NB4 (cell line): ENCODE results near the gene HSPA6.

Experiments used
- DNase-seq: peaks from one replicate; pipeline ENCODE4 v3.0.0; 2010; ENCODE audit warnings: low read depth
- H3K4me3 ChIP-seq: one replicate; pipeline ENCODE4 v1.5.1; 2011; ENCODE audit warnings: mild to moderate bottlenecking, low read depth, low read length, moderate library complexity
- MYC ChIP-seq: IDR thresholded peaks from 2 replicates; pipeline ENCODE4 v1.6.1; 2011; ENCODE audit warnings: low read depth, low read length
- POLR2A ChIP-seq: IDR thresholded peaks from 2 replicates; pipeline ENCODE4 v1.6.1; 2011; ENCODE audit warnings: mild to moderate bottlenecking; ENCODE audit not compliant: insufficient read length; ENCODE audit errors: extremely low read depth
- TF ChIP-seq, protein P1 (sequence below): IDR thresholded peaks from one replicate; pipeline ENCODE4 v1.5.1; 2012; ENCODE audit warnings: low read depth, low read length
- TF ChIP-seq, protein P2 (sequence below): IDR thresholded peaks from 2 replicates; pipeline ENCODE4 v1.6.1; 2011; ENCODE audit warnings: low read depth, low read length

Gene HSPA6

GRCh38 chr1:161501234-161501633 lies 23.1 kb upstream of the HSPA6 start:
- TF ChIP-seq POLR2A (no peak), MYC (no peak)
- TF ChIP-seq, protein P1, sequence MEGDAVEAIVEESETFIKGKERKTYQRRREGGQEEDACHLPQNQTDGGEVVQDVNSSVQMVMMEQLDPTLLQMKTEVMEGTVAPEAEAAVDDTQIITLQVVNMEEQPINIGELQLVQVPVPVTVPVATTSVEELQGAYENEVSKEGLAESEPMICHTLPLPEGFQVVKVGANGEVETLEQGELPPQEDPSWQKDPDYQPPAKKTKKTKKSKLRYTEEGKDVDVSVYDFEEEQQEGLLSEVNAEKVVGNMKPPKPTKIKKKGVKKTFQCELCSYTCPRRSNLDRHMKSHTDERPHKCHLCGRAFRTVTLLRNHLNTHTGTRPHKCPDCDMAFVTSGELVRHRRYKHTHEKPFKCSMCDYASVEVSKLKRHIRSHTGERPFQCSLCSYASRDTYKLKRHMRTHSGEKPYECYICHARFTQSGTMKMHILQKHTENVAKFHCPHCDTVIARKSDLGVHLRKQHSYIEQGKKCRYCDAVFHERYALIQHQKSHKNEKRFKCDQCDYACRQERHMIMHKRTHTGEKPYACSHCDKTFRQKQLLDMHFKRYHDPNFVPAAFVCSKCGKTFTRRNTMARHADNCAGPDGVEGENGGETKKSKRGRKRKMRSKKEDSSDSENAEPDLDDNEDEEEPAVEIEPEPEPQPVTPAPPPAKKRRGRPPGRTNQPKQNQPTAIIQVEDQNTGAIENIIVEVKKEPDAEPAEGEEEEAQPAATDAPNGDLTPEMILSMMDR, result no peak
- TF ChIP-seq, protein P2, sequence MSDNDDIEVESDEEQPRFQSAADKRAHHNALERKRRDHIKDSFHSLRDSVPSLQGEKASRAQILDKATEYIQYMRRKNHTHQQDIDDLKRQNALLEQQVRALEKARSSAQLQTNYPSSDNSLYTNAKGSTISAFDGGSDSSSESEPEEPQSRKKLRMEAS, result no peak
- no peak overlapping the region for H3K4me3 ChIP-seq
- DNase-seq, result no peak

DNA sequence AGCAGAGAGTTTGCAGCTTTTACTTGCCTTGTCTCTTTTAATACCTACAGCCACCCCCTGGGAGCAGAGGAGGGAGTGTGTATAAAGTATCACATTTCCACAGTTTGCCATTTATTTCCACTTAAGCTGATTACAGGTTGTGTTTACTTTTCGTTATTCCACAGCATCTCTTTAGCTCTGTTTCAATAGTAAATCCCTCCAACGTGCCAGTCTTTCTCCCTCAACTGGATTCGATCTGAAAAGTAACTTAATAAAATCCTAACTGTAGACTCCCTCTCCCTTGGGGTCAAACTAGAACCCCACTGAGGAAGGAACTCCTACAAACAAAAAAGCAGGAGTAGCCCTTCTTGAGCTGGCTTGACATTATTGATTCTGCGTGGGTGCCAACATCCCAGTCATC lies 22.2 kb upstream of the HSPA6 start:
- TF ChIP-seq, protein P1, result no peak
- no peak for TF ChIP-seq POLR2A
- TF ChIP-seq MYC, result no peak
- TF ChIP-seq, protein P2, result no peak
- no peak overlapping the region for H3K4me3 ChIP-seq
- no peak for DNase-seq

DNA sequence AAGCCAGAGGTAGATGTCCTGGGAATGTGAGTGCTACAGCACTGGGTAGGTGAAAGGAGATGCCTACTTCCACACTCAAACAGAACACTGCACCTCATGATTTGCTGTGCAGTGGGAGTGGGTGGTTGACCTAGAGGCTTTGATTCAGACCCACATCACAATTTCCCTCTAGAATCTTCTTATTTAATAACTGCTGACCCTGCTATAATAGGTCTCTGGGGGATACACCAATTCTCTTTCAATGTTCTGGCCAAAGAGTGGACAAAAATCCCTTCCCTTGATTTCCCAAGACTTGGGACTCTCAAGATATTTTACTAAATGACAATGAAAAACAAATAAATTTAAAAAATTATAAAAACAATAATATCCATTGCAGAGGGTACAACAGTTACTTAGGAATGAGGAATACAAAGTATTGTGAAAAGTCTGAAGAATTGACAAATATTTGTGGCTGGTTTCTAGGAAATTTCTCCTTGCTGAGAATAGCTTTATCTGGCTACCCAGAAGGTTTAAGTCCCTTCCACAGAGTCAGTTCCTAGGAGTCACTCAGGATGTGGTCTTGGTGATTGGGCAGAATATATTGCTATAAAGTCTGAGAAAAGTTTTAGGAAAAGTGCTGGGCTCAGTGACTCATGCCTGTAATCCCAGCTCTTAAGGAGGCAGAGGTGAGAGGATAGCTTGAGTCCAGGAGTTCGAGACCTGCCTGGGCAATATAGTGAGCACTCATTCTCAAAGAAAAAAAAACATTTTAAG lies 21.5 kb upstream of the HSPA6 start:
- no peak overlapping the region for H3K4me3 ChIP-seq
- TF ChIP-seq, protein P1, result no peak
- TF ChIP-seq, protein P2, result no peak
- TF ChIP-seq POLR2A (no peak), MYC (no peak)
- peak; percentile 25 for DNase-seq

GRCh38 chr1:161503394-161503748 lies 21.0 kb upstream of the HSPA6 start:
- H3K4me3 ChIP-seq, result no peak overlapping the region
- TF ChIP-seq POLR2A, result no peak
- TF ChIP-seq, protein P1, result no peak
- TF ChIP-seq MYC, result no peak
- TF ChIP-seq, protein P2, result no peak
- DNase-seq, result no peak

GRCh38 chr1:161505686-161506085 lies 18.7 kb upstream of the HSPA6 start:
- H3K4me3 ChIP-seq, result peak overlapping the region; percentile 22
- TF ChIP-seq, protein P2, result no peak
- TF ChIP-seq POLR2A, result no peak
- TF ChIP-seq MYC, result no peak
- TF ChIP-seq, protein P1, result no peak
- DNase-seq, result peak; percentile 40
